Progenitor cell of endocrine pancreas (in vitro differentiated cells): ENCODE data around the gene LXN. TPM values are rescaled to one million over a fixed set of nuclear protein-coding genes. Genes with fewer than 3 reads are reported as not detected.

Source experiments
- DNase-seq: peaks from one replicate; pipeline ENCODE4 v3.0.0; 2021; ENCODE audit warnings: low spot score; ENCODE audit not compliant: unreplicated experiment
- H3K27ac Mint-ChIP-seq: 2 replicates; pipeline ENCODE4 v1.8.0; 2021; ENCODE audit warnings: mild to moderate bottlenecking, moderate library complexity, mixed read lengths
- H3K27me3 Mint-ChIP-seq: 2 replicates; pipeline ENCODE4 v1.8.0; 2021; ENCODE audit warnings: mixed read lengths
- H3K36me3 Mint-ChIP-seq: 2 replicates; pipeline ENCODE4 v1.8.0; 2022; ENCODE audit warnings: mixed read lengths; ENCODE audit not compliant: insufficient read depth
- H3K4me1 Mint-ChIP-seq: 2 replicates; pipeline ENCODE4 v1.8.0; 2021; ENCODE audit warnings: low read depth, mixed read lengths
- H3K4me3 Mint-ChIP-seq: 2 replicates; pipeline ENCODE4 v1.8.0; 2021; ENCODE audit warnings: low read depth, mild to moderate bottlenecking, moderate library complexity, mixed read lengths
- H3K9me3 Mint-ChIP-seq: 2 replicates; pipeline ENCODE4 v1.8.0; 2021; ENCODE audit warnings: low read depth, mixed read lengths
- total RNA-seq: library from RNA; stranded (reverse); gene quantifications from 2 replicates; pipeline ENCODE4 v1.2.1, GENCODE V29; 2021
- TF ChIP-seq, protein P1 (sequence below): fragments of 200-600 bp; sonication (generic); IDR thresholded peaks from one replicate; pipeline ENCODE4 v1.5.0; 2021; ENCODE audit warnings: antibody characterized with exemption, mild to moderate bottlenecking; ENCODE audit not compliant: unreplicated experiment

LXN gene
- total RNA-seq, 1 donor from 2014 or later = 13.3 TPM

DNA sequence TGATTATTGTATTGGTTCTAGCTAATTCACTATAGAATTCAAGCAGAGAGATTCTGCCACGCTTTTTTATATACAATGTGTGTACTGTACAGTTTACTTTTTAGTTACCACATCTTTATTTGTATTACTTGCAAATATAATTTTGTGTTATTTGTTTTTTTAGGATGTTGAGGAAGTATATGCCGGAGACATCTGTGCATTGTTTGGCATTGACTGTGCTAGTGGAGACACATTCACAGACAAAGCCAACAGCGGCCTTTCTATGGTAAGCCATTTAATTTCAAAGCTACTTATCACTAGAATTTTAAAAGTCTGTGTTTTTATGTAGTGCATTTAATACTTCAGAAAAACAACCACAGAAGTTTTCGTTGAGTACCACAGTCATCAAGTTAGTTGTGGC lies 11.7 kb downstream of the LXN start:
- Mint-ChIP-seq H3K27me3 (no peaks in the 10 kb centered on the region), H3K9me3 (no peaks in the 10 kb centered on the region), H3K27ac (no peak overlapping the region), H3K4me3 (no peak overlapping the region), H3K36me3 (peaks cover 4% of the 10 kb centered on the region), H3K4me1 (peaks cover 1% of the 10 kb centered on the region)
- TF ChIP-seq, protein P1, sequence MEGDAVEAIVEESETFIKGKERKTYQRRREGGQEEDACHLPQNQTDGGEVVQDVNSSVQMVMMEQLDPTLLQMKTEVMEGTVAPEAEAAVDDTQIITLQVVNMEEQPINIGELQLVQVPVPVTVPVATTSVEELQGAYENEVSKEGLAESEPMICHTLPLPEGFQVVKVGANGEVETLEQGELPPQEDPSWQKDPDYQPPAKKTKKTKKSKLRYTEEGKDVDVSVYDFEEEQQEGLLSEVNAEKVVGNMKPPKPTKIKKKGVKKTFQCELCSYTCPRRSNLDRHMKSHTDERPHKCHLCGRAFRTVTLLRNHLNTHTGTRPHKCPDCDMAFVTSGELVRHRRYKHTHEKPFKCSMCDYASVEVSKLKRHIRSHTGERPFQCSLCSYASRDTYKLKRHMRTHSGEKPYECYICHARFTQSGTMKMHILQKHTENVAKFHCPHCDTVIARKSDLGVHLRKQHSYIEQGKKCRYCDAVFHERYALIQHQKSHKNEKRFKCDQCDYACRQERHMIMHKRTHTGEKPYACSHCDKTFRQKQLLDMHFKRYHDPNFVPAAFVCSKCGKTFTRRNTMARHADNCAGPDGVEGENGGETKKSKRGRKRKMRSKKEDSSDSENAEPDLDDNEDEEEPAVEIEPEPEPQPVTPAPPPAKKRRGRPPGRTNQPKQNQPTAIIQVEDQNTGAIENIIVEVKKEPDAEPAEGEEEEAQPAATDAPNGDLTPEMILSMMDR = no peak
- no peak for DNase-seq

DNA sequence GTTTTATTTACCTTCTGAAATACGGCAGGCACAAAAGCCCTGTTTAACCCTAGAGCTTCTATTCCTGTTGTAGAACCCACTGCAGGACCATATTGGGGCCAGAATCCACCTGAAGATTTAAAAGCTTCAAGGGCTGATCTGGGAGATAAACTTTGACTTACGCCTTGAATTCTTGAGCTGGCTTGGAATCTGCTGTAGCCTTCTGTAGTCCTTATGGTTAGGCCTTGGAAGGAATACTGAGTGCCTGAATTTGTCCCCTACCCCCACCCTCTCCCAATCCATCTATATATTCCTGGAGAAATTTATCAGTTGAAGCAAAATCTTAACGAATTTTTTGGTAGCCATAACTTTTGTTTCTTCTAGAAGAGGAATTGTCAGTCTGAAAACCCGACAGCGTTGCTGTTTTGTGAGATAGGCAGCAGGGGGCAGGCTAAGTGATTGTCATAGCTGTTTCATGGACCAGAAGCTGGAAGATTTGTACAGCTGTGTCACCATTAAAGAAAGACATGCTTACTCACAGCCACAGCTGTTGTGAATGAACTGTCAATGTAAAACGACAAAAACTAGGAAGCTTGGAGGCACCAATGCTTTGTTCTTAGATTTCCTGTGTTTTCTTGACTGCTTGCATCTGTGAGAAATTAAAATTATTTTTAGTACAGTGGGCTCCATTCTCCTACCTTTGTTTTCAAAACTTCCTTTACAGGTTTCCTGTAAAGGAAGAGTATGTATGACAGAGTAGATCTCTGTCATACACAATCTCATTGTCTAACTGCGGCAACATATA lies 12.8 kb downstream of the LXN start:
- Mint-ChIP-seq H3K27me3 (no peaks in the 10 kb centered on the region), H3K9me3 (no peaks in the 10 kb centered on the region), H3K4me1 (peaks cover 1% of the 10 kb centered on the region), H3K4me3 (no peak overlapping the region), H3K36me3 (peaks cover 4% of the 10 kb centered on the region), H3K27ac (no peak overlapping the region)
- no peak for DNase-seq
- TF ChIP-seq, protein P1 = peak; percentile 69

DNA sequence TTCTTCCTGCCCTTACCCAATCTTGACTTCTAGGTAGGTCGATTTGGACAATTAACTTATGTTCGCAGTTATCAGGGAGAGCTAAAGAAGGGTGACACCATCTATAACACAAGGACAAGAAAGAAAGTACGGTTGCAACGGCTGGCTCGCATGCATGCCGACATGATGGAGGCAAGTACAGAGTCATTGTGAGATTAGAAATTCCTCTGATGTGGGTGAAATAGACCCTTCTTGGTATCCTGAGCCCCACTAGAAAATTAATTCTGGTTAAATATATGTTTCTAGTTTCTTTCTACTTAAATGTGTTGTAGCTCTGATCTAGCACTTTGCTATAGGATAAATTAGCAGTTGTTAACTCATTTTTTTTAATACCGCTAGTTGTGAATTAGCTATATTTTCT lies 13.6 kb downstream of the LXN start:
- Mint-ChIP-seq H3K4me1 (peaks cover 1% of the 10 kb centered on the region), H3K27ac (no peak overlapping the region), H3K4me3 (no peak overlapping the region), H3K27me3 (no peaks in the 10 kb centered on the region), H3K36me3 (peaks cover 4% of the 10 kb centered on the region), H3K9me3 (no peaks in the 10 kb centered on the region)
- TF ChIP-seq, protein P1 = no peak
- no peak for DNase-seq

DNA sequence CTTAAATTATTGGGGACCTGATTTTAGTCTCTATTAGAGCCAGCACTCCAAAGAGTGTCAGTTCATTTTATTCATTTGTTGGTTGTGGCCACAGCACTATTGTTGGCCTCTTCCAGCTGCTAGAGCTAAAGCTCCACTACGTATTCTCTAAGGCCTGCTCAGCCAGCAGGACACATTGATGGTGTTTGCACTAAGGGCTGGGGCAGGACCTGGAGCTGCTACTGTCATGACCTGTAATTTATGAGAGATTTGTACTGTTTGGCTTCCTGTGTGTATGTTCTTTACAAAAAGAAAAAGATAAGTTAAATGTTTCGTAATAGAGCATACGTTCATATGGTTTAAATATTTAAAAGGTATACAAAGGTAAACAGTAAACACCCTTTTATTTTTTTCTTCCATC lies 20.0 kb downstream of the LXN start:
- Mint-ChIP-seq H3K9me3 (no peaks in the 10 kb centered on the region), H3K4me1 (peaks cover under 1% of the 10 kb centered on the region), H3K27ac (no peak overlapping the region), H3K36me3 (peaks cover 7% of the 10 kb centered on the region), H3K4me3 (no peak overlapping the region), H3K27me3 (no peaks in the 10 kb centered on the region)
- TF ChIP-seq, protein P1 = no peak
- DNase-seq = no peak

DNA sequence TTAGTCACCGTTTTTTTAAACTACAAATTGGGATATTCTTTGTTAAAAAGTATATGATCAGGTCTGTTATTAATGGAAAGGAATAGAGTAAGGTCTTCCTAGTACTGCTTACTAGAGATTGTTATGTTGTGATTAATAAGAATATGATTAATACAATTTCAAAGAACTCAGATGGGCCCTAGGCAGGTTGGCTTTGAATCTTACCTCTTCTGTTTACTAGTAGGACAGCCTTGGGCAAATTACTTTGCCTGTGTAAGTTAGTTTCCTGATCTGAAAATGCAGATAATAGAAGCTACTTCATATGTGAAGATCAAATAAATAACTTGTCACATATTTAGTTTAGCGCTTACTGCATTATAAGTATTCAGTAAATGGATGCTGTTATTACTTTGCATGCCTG lies 21.3 kb downstream of the LXN start:
- Mint-ChIP-seq H3K27ac (no peak overlapping the region), H3K4me3 (no peak overlapping the region), H3K9me3 (no peaks in the 10 kb centered on the region), H3K36me3 (peaks cover 8% of the 10 kb centered on the region), H3K4me1 (no peaks in the 10 kb centered on the region), H3K27me3 (no peaks in the 10 kb centered on the region)
- no peak for DNase-seq
- TF ChIP-seq, protein P1 = no peak
